ENCODE measurements around the gene LHFPL2. TPM values are rescaled to one million over a fixed set of nuclear protein-coding genes. Genes with fewer than 3 reads are reported as not detected.

Gene LHFPL2
- total and polyA plus RNA-seq, 2 donors from 2014 or later: 1.8 to 12.6 TPM

DNA sequence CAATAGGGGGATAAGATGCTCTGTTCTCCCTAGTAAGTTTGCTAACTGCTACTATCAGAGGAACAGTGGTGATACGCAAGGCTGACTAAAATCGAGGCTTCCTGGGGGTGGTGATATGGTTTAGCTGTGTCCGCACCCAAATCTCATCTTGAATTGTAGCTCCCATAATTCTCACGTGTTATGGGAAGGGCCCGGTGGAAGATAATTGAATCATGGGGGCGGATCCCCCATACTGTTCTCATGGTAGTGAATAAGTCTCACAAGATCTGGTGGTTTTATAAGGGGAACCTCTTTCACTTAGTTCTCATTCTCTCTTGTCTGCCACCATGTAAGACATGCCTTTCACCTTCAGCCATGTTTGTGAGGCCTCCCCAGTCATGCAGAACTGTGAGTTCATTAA lies 135.1 kb downstream of the LHFPL2 start:
- H3K27ac ChIP-seq (ENCODE audit: low read depth in 2 of 2, low read length in 2 of 2): no peak overlapping the region
- no peak for DNase-seq
- no peak for FAIRE-seq
- H3K36me3 ChIP-seq (ENCODE audit: control insufficient read depth in 2 of 3, insufficient read depth in 3 of 3, low read length in 3 of 3): no peaks in the 10 kb centered on the region
- H3K9ac ChIP-seq (ENCODE audit: low read length in 3 of 3): no peak overlapping the region
- peaks cover 0 to 3% (median 2%) of the 10 kb centered on the region in 3 donors for H3K4me1 ChIP-seq (ENCODE audit: control insufficient read depth in 2 of 3, insufficient read depth in 2 of 3, low read depth in 1 of 3, low read length in 3 of 3)
- TF ChIP-seq, protein P1, sequence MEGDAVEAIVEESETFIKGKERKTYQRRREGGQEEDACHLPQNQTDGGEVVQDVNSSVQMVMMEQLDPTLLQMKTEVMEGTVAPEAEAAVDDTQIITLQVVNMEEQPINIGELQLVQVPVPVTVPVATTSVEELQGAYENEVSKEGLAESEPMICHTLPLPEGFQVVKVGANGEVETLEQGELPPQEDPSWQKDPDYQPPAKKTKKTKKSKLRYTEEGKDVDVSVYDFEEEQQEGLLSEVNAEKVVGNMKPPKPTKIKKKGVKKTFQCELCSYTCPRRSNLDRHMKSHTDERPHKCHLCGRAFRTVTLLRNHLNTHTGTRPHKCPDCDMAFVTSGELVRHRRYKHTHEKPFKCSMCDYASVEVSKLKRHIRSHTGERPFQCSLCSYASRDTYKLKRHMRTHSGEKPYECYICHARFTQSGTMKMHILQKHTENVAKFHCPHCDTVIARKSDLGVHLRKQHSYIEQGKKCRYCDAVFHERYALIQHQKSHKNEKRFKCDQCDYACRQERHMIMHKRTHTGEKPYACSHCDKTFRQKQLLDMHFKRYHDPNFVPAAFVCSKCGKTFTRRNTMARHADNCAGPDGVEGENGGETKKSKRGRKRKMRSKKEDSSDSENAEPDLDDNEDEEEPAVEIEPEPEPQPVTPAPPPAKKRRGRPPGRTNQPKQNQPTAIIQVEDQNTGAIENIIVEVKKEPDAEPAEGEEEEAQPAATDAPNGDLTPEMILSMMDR (IDR thresholded peaks at IDR 0.05; ENCODE audit: borderline replicate concordance, extremely low read depth, insufficient read depth): no peak
- no peaks in the 10 kb centered on the region for H3K27me3 ChIP-seq (ENCODE audit: control insufficient read depth, insufficient read depth, low read length)
- H3K4me3 ChIP-seq (ENCODE audit: low read length in 3 of 3): no peak overlapping the region
- intact Hi-C loops (cut with DNase I): no loop called here
- no peaks in the 10 kb centered on the region for H3K9me3 ChIP-seq (ENCODE audit: control insufficient read depth in 2 of 3, insufficient read depth in 1 of 3, low read length in 3 of 3)

DNA sequence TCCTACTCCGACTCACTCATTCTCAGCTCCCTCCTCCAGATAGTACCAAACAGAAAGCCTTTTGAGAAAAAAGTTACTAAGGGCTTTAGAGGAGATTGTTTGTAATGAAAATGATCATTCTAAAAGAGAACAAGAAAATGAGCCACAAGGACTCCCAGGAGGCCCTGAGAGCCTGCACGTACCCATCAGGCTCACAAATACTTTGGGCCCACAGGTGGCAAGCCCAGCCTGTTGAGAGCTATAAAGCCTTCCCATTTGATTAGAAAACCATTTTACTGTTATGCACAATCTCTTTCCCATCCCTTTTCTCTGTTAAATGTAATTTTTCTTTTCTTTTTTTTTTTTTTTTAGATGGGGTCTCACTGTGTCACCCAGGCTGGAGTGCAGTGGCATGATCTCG lies 136.1 kb downstream of the LHFPL2 start:
- FAIRE-seq: no peak

DNA sequence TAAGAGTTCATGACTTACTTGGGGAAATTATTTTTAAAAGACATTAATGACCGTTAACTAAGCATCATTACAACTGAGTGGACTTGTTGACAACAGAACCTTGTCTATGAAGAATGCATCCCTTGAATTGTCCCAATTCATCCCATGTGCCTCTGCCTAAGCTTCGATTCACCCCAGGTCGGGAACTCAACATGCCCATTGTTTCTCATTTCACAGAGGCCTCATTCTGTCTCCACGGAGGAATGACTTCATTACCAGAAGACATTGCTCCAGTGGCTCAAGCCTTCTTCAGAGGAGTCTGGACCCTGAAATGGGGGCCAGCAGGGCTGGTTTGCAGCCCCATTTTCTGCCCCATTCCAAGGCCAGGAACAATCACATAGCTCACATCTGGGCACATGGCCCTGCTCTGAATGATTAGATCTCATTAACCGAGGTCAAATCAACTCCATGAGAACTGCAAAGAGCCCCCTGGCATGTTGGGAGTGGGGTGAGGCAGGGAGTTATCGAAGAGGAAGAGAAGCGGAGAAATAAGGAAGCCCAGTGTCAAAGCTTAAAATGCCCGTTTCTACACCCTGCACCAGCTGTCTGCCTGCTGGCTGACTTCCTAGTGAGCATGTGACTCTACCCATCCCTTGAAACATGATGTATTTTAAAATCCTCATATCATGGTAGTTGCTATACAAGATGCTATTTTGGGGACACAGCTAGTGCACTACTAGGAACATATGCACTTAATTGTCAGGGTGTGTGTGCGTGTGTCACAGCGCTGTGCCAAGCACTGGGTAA lies 137.3 kb downstream of the LHFPL2 start:
- intact Hi-C loops (cut with DNase I): no loop called here

More for the DNA sequence above, 136.1 kb downstream of the LHFPL2 start:
- Histone ChIP-seq H3K4me3 (ENCODE audit: low read length in 3 of 3) (no peak overlapping the region), H3K9ac (ENCODE audit: low read length in 3 of 3) (no peak overlapping the region), H3K27ac (ENCODE audit: low read depth in 2 of 2, low read length in 2 of 2) (no peak overlapping the region), H3K4me1 (ENCODE audit: control insufficient read depth in 2 of 3, insufficient read depth in 2 of 3, low read depth in 1 of 3, low read length in 3 of 3) (peaks cover 0 to 3% (median 2%) of the 10 kb centered on the region in 3 donors), H3K27me3 (ENCODE audit: control insufficient read depth, insufficient read depth, low read length) (no peaks in the 10 kb centered on the region), H3K9me3 (ENCODE audit: control insufficient read depth in 2 of 3, insufficient read depth in 1 of 3, low read length in 3 of 3) (no peaks in the 10 kb centered on the region), H3K36me3 (ENCODE audit: control insufficient read depth in 2 of 3, insufficient read depth in 3 of 3, low read length in 3 of 3) (no peaks in the 10 kb centered on the region)
- DNase-seq: no peak
- intact Hi-C loops (cut with DNase I): no loop called here
- TF ChIP-seq, protein P1 (IDR thresholded peaks at IDR 0.05; ENCODE audit: borderline replicate concordance, extremely low read depth, insufficient read depth): no peak

More for the DNA sequence above, 137.3 kb downstream of the LHFPL2 start:
- Histone ChIP-seq H3K4me1 (ENCODE audit: control insufficient read depth in 2 of 3, insufficient read depth in 2 of 3, low read depth in 1 of 3, low read length in 3 of 3) (peaks cover 0 to 3% (median 2%) of the 10 kb centered on the region in 3 donors), H3K4me3 (ENCODE audit: low read length in 3 of 3) (no peak overlapping the region), H3K9me3 (ENCODE audit: control insufficient read depth in 2 of 3, insufficient read depth in 1 of 3, low read length in 3 of 3) (no peaks in the 10 kb centered on the region), H3K27ac (ENCODE audit: low read depth in 2 of 2, low read length in 2 of 2) (no peak overlapping the region), H3K36me3 (ENCODE audit: control insufficient read depth in 2 of 3, insufficient read depth in 3 of 3, low read length in 3 of 3) (no peaks in the 10 kb centered on the region), H3K9ac (ENCODE audit: low read length in 3 of 3) (no peak overlapping the region), H3K27me3 (ENCODE audit: control insufficient read depth, insufficient read depth, low read length) (no peaks in the 10 kb centered on the region)
- DNase-seq (no peak), FAIRE-seq (no peak)
- TF ChIP-seq, protein P1 (IDR thresholded peaks at IDR 0.05; ENCODE audit: borderline replicate concordance, extremely low read depth, insufficient read depth): no peak

Data from kidney (tissue), 14 donors.